A673 (cell line): ENCODE data around the gene RAB3IL1. TPM values are rescaled to one million over a fixed set of nuclear protein-coding genes. Genes with fewer than 3 reads are reported as not detected.
"Not testable (repeated sequence)": the region's sequence is repeated elsewhere in the genome, so short reads cannot be mapped to it uniquely, and the experiment has no call there.

Experiments used
- BruUV-seq: library from RNA; stranded (reverse); fragments of 400-500 nt; replicated peaks from 2 replicates; lab custom pipeline; 2021; lab: Mats Ljungman, UMichigan
- CTCF ChIA-PET: fragments of 300-600 bp; sonication (Branson Sonifier 250); formaldehyde crosslinking; loops from one replicate; lab custom pipeline; 2022; ENCODE audit warnings: antibody characterized with exemption; lab: Charles Lee
- POLR2A ChIA-PET: fragments of 300-600 bp; sonication (Branson Sonifier 250); formaldehyde crosslinking; loops from one replicate; lab custom pipeline; 2022; ENCODE audit warnings: antibody characterized with exemption; ENCODE audit not compliant: low non-redundant PET; lab: Charles Lee
- DNase-seq: peaks from one replicate; pipeline ENCODE4 v3.0.0-alpha.2; 2015; ENCODE audit warnings: low spot score
- H3K27ac ChIP-seq: fragments of 200-600 bp; sonication (generic); 2 replicates; pipeline ENCODE4 v1.5.1; 2016; ENCODE audit warnings: mixed run types, low read depth, mild to moderate bottlenecking, mixed read lengths, antibody characterized with exemption, low read length; ENCODE audit not compliant: poor library complexity, severe bottlenecking
- H3K27me3 ChIP-seq: fragments of 200-600 bp; sonication (generic); replicated peaks from 2 replicates; pipeline ENCODE4 v1.6.1; 2017; ENCODE audit warnings: mixed run types, low read depth, mild to moderate bottlenecking, mixed read lengths, antibody characterized with exemption, low read length; ENCODE audit not compliant: insufficient read depth, poor library complexity
- H3K36me3 ChIP-seq: fragments of 200-600 bp; sonication (generic); 2 replicates; pipeline ENCODE4 v1.6.1; 2016; ENCODE audit warnings: mixed run types, mild to moderate bottlenecking, mixed read lengths, antibody characterized with exemption, low read length; ENCODE audit not compliant: insufficient read depth, poor library complexity, severe bottlenecking
- H3K4me1 ChIP-seq: fragments of 200-600 bp; sonication (generic); 2 replicates; pipeline ENCODE4 v1.6.1; 2017; ENCODE audit warnings: mixed run types, mild to moderate bottlenecking, mixed read lengths, antibody characterized with exemption, low read length; ENCODE audit not compliant: insufficient read depth, poor library complexity, severe bottlenecking
- H3K4me3 ChIP-seq: fragments of 200-600 bp; sonication (generic); 2 replicates; pipeline ENCODE4 v1.5.1; 2016; ENCODE audit warnings: low read depth, mixed run types, mild to moderate bottlenecking, mixed read lengths, low read length; ENCODE audit not compliant: poor library complexity, severe bottlenecking
- H3K9me3 ChIP-seq: fragments of 200-600 bp; sonication (generic); 2 replicates; pipeline ENCODE4 v1.6.1; 2016; ENCODE audit warnings: mixed run types, low read depth, mild to moderate bottlenecking, mixed read lengths, antibody characterized with exemption, low read length; ENCODE audit not compliant: poor library complexity, severe bottlenecking
- EZH2 ChIP-seq: fragments of 200-600 bp; sonication (generic); IDR thresholded peaks from 2 replicates; pipeline ENCODE4 v1.6.1; 2017; ENCODE audit warnings: borderline replicate concordance, low read depth, mild to moderate bottlenecking, mixed read lengths, antibody characterized with exemption, low read length; ENCODE audit not compliant: poor library complexity, severe bottlenecking
- intact Hi-C: fragments of 100-400 bp; cut with micrococcal nuclease; formaldehyde crosslinking; loops from one replicate; pipeline ENCODE4 v1.10.0; 2022; ENCODE audit not compliant: unreplicated experiment
- total RNA-seq: library from RNA; stranded (reverse); gene quantifications from 2 replicates; pipeline ENCODE4 v1.2.3, GENCODE V29; 2021
- TF ChIP-seq, protein P1 (sequence below): fragments of 300-800, 200-600 bp; sonication (generic); conservative IDR thresholded peaks from 2 replicates; pipeline ENCODE4 v1.5.1; 2017; ENCODE audit warnings: low read depth, mild to moderate bottlenecking, antibody characterized with exemption, low read length, moderate library complexity, mixed read lengths

The RAB3IL1 gene
- total RNA-seq, 1 experiment from 2014 or later, result 21.9 TPM

DNA sequence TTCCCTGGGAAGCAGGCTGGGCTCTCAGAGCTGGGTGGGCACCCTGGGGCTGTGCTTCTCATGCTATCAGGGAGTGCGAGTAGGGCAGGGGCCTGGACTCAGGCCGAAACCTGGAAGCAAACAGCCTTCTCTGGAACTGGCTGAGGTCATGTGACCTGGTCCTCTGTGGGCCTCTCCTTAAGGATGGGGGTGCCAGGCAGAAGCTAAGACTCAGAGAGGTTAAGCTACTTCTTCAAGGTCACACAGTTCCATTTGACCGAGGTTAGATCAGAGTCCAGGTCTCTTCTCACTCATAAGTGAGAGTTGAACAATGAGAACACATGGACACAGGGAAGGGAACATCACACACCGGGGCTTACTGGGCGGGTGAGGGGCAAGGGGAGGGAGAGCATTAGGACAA is 33.4 kb downstream of the RAB3IL1 start:
- POLR2A ChIA-PET, result no interaction called here

DNA sequence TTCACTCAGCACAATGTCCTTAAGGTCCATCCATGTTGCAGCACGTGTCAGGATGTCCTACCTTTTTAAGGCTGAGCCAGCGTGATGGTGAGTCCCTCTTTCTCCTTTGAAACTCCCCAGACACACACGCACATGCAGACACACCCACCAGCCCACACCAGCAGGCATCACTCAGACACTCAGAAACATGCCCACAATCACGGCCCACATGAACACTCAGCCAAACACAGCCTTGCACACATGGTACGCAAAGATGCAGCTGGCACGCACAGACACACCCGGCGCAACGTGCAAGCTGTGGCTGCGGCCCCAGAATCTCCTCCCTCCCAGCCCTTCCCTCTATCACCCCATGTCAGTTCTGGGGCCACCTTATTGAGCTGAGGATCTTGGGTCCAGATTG is 34.0 kb downstream of the RAB3IL1 start:
- intact Hi-C loops, result no loop called here
- CTCF ChIA-PET, result interaction anchor here (0.8 to 1.2 kb wide), 2 partner anchors 16 to 199 kb away, joined by 3 read pairs; no protein-coding TSS in a partner anchor
- peaks cover 10% of the 10 kb centered on the region for H3K4me1 ChIP-seq
- H3K9me3 ChIP-seq, result no peaks in the 10 kb centered on the region
- H3K27me3 ChIP-seq, result no peaks in the 10 kb centered on the region
- no TSS peak for BruUV-seq
- DNase-seq, result no peak
- H3K36me3 ChIP-seq, result no peaks in the 10 kb centered on the region
- TF ChIP-seq, protein P1, sequence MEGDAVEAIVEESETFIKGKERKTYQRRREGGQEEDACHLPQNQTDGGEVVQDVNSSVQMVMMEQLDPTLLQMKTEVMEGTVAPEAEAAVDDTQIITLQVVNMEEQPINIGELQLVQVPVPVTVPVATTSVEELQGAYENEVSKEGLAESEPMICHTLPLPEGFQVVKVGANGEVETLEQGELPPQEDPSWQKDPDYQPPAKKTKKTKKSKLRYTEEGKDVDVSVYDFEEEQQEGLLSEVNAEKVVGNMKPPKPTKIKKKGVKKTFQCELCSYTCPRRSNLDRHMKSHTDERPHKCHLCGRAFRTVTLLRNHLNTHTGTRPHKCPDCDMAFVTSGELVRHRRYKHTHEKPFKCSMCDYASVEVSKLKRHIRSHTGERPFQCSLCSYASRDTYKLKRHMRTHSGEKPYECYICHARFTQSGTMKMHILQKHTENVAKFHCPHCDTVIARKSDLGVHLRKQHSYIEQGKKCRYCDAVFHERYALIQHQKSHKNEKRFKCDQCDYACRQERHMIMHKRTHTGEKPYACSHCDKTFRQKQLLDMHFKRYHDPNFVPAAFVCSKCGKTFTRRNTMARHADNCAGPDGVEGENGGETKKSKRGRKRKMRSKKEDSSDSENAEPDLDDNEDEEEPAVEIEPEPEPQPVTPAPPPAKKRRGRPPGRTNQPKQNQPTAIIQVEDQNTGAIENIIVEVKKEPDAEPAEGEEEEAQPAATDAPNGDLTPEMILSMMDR, result no peak
- TF ChIP-seq EZH2, result no peak
- H3K27ac ChIP-seq, result no peak overlapping the region
- POLR2A ChIA-PET, result no interaction called here
- H3K4me3 ChIP-seq, result no peak overlapping the region

More for the DNA sequence above, 33.4 kb downstream of the RAB3IL1 start:
- intact Hi-C loops, result no loop called here
- no peak for TF ChIP-seq EZH2
- TF ChIP-seq, protein P1, result no peak
- Histone ChIP-seq H3K27me3 (no peaks in the 10 kb centered on the region), H3K9me3 (no peaks in the 10 kb centered on the region), H3K4me3 (no peak overlapping the region), H3K36me3 (no peaks in the 10 kb centered on the region), H3K27ac (no peak overlapping the region), H3K4me1 (peaks cover 10% of the 10 kb centered on the region)
- CTCF ChIA-PET, result interaction anchor here (0.8 to 1.2 kb wide), 3 partner anchors 15 to 198 kb away, joined by 3 to 4 read pairs (median 3); no protein-coding TSS in a partner anchor
- no TSS peak for BruUV-seq
- no peak for DNase-seq

DNA sequence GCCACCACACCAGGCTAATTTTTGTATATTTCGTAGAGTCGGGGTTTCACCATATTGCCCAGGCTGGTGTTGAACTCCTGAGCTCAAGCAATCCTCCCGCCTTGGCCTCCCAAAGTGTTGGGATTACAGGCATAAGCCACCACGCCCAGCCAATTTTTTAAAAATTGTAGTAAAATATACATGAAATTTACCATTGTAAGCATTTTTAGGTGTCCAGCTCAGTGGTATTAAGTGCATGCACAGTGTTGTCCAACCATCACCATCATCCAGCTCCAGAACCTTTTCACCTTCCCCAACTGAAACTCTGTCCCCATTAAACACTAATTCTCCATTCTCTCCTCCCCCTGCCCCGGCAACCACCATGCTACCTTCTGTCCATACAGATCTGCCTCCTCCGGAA is 34.5 kb downstream of the RAB3IL1 start:
- H3K36me3 ChIP-seq, result no peaks in the 10 kb centered on the region
- peaks cover 10% of the 10 kb centered on the region for H3K4me1 ChIP-seq
- H3K4me3 ChIP-seq, result no peak overlapping the region
- intact Hi-C loops, result no loop called here
- H3K9me3 ChIP-seq, result no peaks in the 10 kb centered on the region
- TF ChIP-seq EZH2, result no peak
- TF ChIP-seq, protein P1, result no peak
- DNase-seq, result no peak
- no TSS peak for BruUV-seq
- POLR2A ChIA-PET, result no interaction called here
- H3K27ac ChIP-seq, result no peak overlapping the region
- H3K27me3 ChIP-seq, result no peaks in the 10 kb centered on the region
- CTCF ChIA-PET, result no interaction called here

GRCh38 chr11:61882267-61882666 is 35.1 kb downstream of the RAB3IL1 start:
- H3K4me1 ChIP-seq, DNase-seq, H3K4me3 ChIP-seq, H3K36me3 ChIP-seq, BruUV-seq, intact Hi-C loops, H3K27me3 ChIP-seq, H3K27ac ChIP-seq, H3K9me3 ChIP-seq: not testable (repeated sequence)
- POLR2A ChIA-PET, result interaction anchor here (0.5 kb wide), 1 partner anchor 45 kb away, joined by 4 read pairs; no protein-coding TSS in a partner anchor
- CTCF ChIA-PET, result interaction anchor here (1.1 kb wide), 1 partner anchor 226 kb away, joined by 3 read pairs; no protein-coding TSS in a partner anchor
